ENCODE measurements around the gene PDLIM3. TPM values are rescaled to one million over a fixed set of nuclear protein-coding genes. Genes with fewer than 3 reads are reported as not detected.
A peak's percentile ranks its signal among the peaks of the same experiment; 100 is the strongest.

Gene PDLIM3
- total and polyA plus RNA-seq, 2 of the 13 experiments (the other 11 are each of a cell fraction or from before 2014, with no cell fraction given), result 5.9 to 14.0 TPM

GRCh38 chr4:185540040-185540439 is 4.7 kb upstream of the PDLIM3 start:
- Histone ChIP-seq H3K79me2 (ENCODE audit: insufficient read depth, low read length) (no peaks in the 10 kb centered on the region), H3K4me2 (ENCODE audit: low read depth, low read length) (no peak overlapping the region), H3K27me3 (ENCODE audit: control insufficient read depth in 1 of 2, insufficient read depth in 2 of 2, low read length in 2 of 2) (peaks cover 0 to 73% of the 10 kb centered on the region in 2 experiments), H3K4me1 (ENCODE audit: insufficient read depth, low read length) (peaks cover 12% of the 10 kb centered on the region), H2AFZ (ENCODE audit: low read length) (no peak overlapping the region), H4K20me1 (ENCODE audit: insufficient read depth, low read length) (no peaks in the 10 kb centered on the region), H3K4me3 (replicated peaks in 1 of 3; ENCODE audit: insufficient read depth in 1 of 3, low read depth in 2 of 3, low read length in 3 of 3) (no peak overlapping the region), H3K27ac (ENCODE audit: extremely low read length, insufficient read depth, low read length) (no peak overlapping the region), H3K36me3 (replicated peaks in 1 of 2; ENCODE audit: control insufficient read depth in 1 of 2, insufficient read depth in 2 of 2, low read length in 2 of 2) (no peaks in the 10 kb centered on the region), H3K9ac (ENCODE audit: insufficient read depth, low read depth, low read length) (no peak overlapping the region), H3K9me3 (ENCODE audit: low read length) (no peaks in the 10 kb centered on the region)
- POLR2A ChIA-PET, result no interaction called here
- no peak for ATAC-seq
- CTCF ChIA-PET (ENCODE audit: low intra/inter-chr PET ratio, low total read pairs), result no interaction called here
- no peak for TF ChIP-seq CCDC6 (CRISPR knock-in tag; IDR thresholded peaks at IDR 0.05)
- TF ChIP-seq STAG1 (CRISPR knock-in tag; IDR thresholded peaks at IDR 0.05), result peak; percentile 27
- peak; percentile 34; the same call in 1 of the 2 replicates for TF ChIP-seq CTCF (CRISPR knock-in tag; IDR thresholded peaks at IDR 0.05)
- in situ Hi-C loops (cut with HindIII; ENCODE audit: extremely low pct_ligation_motif_present, low pct_unique_long_range_greater_than_20kb) (no loop called here), intact Hi-C loops (cut with micrococcal nuclease; ENCODE audit: unreplicated experiment) (no loop called here)
- BruUV-seq (replicated peaks), result no TSS peak
- DNase-seq (ENCODE audit: low spot score), result no peak
- FAIRE-seq, result no peak
- WGBS (ENCODE audit: low lambda C conversion rate), result 29% methylated on average over 8 of the region's 8 CpGs

- Histone ChIP-seq H3K9me3 (ENCODE audit: low read length) (no peaks in the 10 kb centered on the region), H3K9ac (ENCODE audit: insufficient read depth, low read depth, low read length) (no peak overlapping the region), H2AFZ (ENCODE audit: low read length) (no peak overlapping the region), H3K36me3 (replicated peaks in 1 of 2; ENCODE audit: control insufficient read depth in 1 of 2, insufficient read depth in 2 of 2, low read length in 2 of 2) (no peaks in the 10 kb centered on the region), H3K27ac (ENCODE audit: extremely low read length, insufficient read depth, low read length) (no peak overlapping the region), H4K20me1 (ENCODE audit: insufficient read depth, low read length) (no peaks in the 10 kb centered on the region), H3K4me2 (ENCODE audit: low read depth, low read length) (no peak overlapping the region), H3K4me3 (replicated peaks in 1 of 3; ENCODE audit: insufficient read depth in 1 of 3, low read depth in 2 of 3, low read length in 3 of 3) (no peak overlapping the region), H3K79me2 (ENCODE audit: insufficient read depth, low read length) (no peaks in the 10 kb centered on the region), H3K4me1 (ENCODE audit: insufficient read depth, low read length) (peaks cover 12% of the 10 kb centered on the region), H3K27me3 (ENCODE audit: control insufficient read depth in 1 of 2, insufficient read depth in 2 of 2, low read length in 2 of 2) (peaks cover 2 to 63% of the 10 kb centered on the region in 2 experiments)
- 0% methylated on average over 1 of the region's 1 CpG for WGBS (ENCODE audit: low lambda C conversion rate)
- FAIRE-seq (no peak), ATAC-seq (no peak), DNase-seq (ENCODE audit: low spot score) (no peak)
- BruUV-seq (replicated peaks), result no TSS peak
- ChIA-PET CTCF (ENCODE audit: low intra/inter-chr PET ratio, low total read pairs) (no interaction called here), POLR2A (no interaction called here)
- in situ Hi-C loops (cut with HindIII; ENCODE audit: extremely low pct_ligation_motif_present, low pct_unique_long_range_greater_than_20kb) (no loop called here), intact Hi-C loops (cut with micrococcal nuclease; ENCODE audit: unreplicated experiment) (loop anchor here (5.0 kb wide), 1 partner anchor 53 kb away; no protein-coding TSS in a partner anchor)
- no peak for TF ChIP-seq ZNF678 (CRISPR knock-in tag; IDR thresholded peaks at IDR 0.05)
- no peak for TF ChIP-seq ZEB1 (IDR thresholded peaks at IDR 0.05; ENCODE audit: insufficient replicate concordance, low read depth)
- TF ChIP-seq ONECUT2 (CRISPR knock-in tag; IDR thresholded peaks at IDR 0.05), result no peak
- TF ChIP-seq PRMT3 (CRISPR knock-in tag; IDR thresholded peaks at IDR 0.05; ENCODE audit: borderline replicate concordance, low read depth), result no peak
- TF ChIP-seq ZNF687 (CRISPR knock-in tag; IDR thresholded peaks at IDR 0.05), result no peak
- no peak for TF ChIP-seq ATM (IDR thresholded peaks at IDR 0.05; ENCODE audit: borderline replicate concordance)
- no peak for TF ChIP-seq SRF (IDR thresholded peaks at IDR 0.05; ENCODE audit: low read depth, low read length)
- no peak for TF ChIP-seq MXI1 (IDR thresholded peaks at IDR 0.05; ENCODE audit: borderline replicate concordance, low read depth, low read length)
- no peak for TF ChIP-seq SALL2 (CRISPR knock-in tag; IDR thresholded peaks at IDR 0.05)
- no peak for TF ChIP-seq AGO1 (IDR thresholded peaks at IDR 0.05; ENCODE audit: low read depth, low read length, poor library complexity, severe bottlenecking)
- TF ChIP-seq XBP1 (CRISPR knock-in tag; IDR thresholded peaks at IDR 0.05), result no peak
Measured at GRCh38 chr4:185538806-185539205, 3.5 kb upstream of the PDLIM3 start.
